GDM1 (cell line): Measurements from ENCODE around the gene GCHFR.

Experiments used
- DNase-seq: peaks from one replicate; lab custom pipeline; 2025; lab: John Stamatoyannopoulos, UW

GCHFR gene

GRCh38 chr15:40808861-40809450, 45.1 kb downstream of the GCHFR start:
- DNase-seq, result no peak

- no peak for DNase-seq
These were observed 49.0 kb downstream of the GCHFR start for GRCh38 chr15:40812721-40813425.

- no peak for DNase-seq
These were observed 51.3 kb downstream of the GCHFR start for GRCh38 chr15:40815042-40815698.
